NCI-H345 treated with DMSO at 0.1 percent for 48 hours (cell line): ENCODE data around the gene DDR2.
"Not testable (repeated sequence)": the region's sequence is repeated elsewhere in the genome, so short reads cannot be mapped to it uniquely, and the experiment has no call there.

Experiments used
- DNase-seq: peaks from one replicate; lab custom pipeline; 2025; ENCODE audit not compliant: unreplicated experiment; lab: John Stamatoyannopoulos, UW

The DDR2 gene

GRCh38 chr1:162719678-162720077, 87.4 kb downstream of the DDR2 start:
- DNase-seq = no peak

DNA sequence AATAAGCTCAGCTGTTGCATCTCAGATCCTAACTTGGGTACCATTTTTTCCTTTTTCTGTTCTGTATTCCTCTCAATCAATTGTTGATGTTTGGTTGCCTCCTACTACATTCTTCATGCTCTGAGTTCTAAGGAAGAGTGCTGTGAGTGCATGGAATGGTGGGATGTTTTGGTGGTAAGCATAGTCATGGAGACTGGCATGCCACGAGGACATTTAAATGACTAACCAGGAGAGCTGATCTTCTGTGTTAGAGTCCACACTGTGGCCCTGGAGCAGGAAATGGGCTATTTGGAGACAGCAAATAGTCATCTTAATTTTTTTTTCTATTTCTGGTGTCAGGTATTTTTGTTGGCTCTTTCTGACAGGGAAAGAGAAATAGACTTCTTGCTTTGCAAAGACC, 88.7 kb downstream of the DDR2 start:
- no peak for DNase-seq

GRCh38 chr1:162721471-162721870, 89.2 kb downstream of the DDR2 start:
- DNase-seq = no peak

DNA sequence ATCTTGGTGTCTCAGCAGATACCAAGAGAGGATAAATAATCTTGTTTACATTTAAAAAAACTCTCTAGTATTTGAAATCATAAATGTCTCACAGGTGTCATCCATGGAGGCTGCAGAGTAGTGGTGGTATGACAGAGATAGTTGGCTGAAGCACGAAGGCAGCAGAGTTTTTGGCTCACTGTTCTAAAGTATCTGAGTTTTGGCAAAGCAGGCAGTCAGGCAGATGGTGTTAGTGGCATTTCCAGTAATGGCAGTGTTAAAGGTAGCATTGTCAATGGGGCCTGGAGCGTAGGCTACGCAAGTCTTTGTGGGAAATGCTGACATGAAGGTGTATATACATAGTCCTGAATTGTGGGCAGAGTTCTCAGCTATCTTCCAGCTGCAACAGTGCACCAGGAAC, 89.8 kb downstream of the DDR2 start:
- no peak for DNase-seq

DNA sequence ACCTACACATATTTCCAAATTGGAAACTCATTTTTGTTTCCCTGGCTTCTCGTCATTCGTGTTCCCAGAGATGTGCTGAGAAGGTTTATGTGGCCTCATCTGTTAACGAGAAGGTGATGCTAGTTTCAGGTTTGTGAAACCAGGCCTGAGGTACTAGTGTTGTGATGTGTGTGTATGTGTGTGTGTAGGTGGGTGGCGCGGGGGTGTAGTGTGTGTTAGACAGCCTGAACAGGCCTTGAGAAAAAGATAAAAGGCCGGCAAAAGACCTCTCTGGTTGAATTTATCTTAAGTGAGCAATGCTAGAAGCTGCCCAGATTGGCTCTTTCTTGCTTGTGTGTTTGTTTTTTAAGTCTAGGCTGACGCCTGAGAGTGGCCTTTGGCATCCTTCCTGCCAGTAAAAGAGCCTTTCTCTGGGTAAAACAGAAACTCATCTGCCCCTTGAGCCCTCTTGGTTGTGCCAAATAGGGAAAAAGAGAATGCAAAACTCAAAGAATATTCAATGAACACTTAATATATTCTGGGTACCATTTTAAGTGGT, 92.4 kb downstream of the DDR2 start:
- DNase-seq = no peak

DNA sequence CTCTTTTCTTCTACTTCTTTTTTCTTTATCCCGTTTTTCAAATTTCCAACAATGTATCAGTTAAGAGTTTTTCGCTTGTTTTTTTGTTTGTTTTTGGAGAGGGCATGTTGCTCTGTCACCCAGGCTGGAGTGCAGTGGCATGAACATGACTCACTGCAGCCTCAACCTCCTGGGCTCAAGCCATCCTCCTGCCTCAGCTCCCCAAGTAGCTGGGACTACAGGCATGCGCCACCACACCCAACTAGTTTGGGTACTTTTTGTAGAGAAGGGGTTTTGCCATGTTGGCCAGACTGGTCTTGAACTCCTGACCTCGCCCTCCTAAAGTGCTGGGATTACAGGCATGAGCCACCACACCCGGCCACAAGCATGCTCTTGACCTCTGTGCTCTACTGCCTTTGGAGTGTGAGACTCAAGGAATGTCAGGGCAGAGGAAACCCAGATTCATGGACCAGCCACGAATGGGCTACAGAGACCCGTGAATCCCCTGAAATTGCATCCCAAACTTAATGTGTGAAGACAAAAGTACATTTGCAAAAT, 93.1 kb downstream of the DDR2 start:
- DNase-seq = no peak

GRCh38 chr1:162726555-162726954, 94.3 kb downstream of the DDR2 start:
- no peak for DNase-seq

GRCh38 chr1:162727493-162727892, 95.2 kb downstream of the DDR2 start:
- not testable (repeated sequence) for DNase-seq

DNA sequence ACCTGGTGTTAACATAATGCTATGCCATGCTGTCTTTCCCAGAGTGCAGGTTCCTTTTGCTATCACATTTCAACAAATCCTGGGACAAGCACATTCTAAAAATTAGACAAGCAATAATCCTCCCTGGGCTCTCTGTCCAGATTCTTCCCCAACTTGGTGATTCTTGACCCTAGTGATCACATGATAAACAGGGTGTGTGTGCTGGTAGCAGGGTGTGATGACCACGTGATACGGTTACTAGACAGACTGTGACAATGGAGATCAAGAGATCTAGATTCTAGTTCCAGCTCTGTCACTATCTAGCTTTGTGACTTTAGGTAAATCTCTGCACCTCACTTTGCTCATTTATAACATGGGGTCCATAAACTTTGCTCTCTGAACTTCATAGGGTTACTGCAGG, 96.3 kb downstream of the DDR2 start:
- DNase-seq = no peak

DNA sequence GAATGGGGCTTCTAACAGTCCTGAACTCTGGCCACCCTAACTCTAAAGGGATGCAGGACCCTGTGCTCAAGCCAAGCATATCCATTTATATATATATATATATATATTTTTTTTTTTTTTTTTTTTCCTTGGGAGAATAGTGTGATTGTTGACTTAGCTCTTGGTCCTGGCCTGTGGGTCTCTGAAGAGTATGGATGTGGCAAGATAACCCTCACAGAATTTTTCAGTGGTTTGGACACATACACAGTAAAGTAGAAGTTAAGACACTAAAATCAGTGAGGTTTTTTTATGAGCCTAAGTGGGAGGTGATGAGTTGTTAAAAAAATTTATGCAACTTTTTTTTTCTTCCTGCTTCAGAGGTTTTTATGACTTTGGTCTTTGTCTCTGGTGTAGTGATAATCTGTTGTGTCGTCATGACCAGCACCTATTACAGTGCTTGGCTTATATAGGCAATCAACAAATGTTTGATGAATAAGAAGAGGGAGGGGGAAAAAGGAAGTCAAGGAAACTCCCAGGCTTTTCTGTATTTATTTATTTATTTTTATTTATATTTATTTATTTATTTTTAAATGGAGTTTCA, 97.0 kb downstream of the DDR2 start:
- not testable (repeated sequence) for DNase-seq

GRCh38 chr1:162732094-162732493, 99.8 kb downstream of the DDR2 start:
- DNase-seq = no peak

DNA sequence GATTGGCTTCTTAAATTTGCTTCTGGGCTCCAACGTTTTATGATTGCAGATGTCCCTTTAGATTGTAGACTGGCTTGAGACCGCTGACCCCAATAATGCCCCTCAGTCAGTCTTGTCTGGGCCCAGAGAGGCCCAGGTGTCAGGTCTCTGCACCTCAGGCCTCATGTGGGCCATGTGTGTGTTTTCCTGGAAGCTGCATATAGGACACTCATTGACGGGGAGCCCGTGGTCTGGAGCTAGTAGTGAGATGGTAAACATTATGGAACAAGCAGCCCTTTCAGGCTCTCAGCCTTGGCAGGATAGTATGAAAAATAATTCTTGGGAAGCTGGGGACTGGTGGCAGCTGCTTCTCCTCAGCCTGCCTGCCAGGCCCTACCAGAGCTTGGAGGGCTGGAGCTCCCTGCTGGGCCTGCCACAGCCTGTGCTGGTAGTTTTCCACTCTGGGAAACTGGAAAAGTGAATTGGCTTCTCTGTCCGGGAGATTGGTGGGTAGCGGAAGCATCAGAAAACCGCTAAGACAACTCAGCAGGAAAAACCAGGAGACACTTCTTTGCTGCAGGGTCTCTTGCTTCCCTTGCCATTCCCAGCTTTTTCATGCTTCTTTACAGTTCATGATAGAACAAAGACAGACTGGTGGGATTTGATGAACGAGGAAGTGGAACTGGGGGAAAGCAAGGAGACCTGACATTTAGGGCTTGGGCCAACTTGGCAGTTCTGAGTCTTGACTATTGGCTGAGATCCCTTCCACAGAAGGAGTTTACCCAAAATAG, 100.5 kb downstream of the DDR2 start:
- DNase-seq = no peak

DNA sequence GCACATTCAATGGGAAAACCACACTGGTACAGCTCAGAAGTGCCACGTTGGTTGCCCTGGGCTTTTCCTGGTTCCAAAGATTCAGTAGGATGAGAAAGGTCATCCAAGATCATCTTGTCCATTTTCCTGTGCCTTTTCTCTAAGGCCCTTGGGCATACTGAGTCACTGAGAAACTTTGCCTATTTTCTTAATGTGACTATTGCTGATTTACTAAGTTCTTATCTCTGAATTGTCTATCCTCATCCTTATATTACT, 101.0 kb downstream of the DDR2 start:
- DNase-seq = no peak

DNA sequence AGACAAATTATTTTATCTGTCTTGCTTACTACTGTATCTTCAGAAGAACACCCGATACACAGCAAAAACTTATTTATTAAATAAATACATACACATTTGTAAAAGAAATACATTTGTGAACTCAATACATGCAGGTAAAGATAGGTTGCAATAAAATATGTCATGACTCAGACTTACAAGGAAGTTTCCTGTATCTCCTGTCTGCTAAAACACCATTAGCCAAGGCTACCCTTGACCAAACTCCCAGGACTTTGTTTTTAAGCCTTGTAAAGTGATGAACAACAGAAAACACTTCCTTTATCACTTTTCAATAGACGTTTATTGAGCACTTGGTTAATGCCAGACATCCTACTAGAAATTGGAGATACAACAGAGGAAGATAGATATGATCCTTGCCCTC, 101.8 kb downstream of the DDR2 start:
- DNase-seq = no peak

DNA sequence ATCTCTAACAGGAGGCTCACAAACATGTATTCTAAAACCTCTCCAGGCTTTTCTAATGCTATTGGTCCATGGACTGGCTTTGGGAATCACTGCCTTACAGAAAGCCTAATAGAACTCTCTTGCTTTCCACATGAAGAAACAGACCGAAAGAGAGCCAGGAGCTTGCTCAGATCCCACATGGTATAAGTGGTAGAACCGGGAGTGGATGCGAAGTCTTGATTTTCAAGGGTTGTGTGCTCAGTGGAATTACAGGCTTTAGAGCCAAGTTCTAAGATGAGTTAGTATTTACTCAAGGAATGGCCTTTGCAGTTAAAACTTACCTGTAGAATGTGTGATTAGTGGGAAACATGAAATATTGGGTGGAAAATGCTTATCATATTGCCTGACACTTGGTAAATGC, 103.9 kb downstream of the DDR2 start:
- DNase-seq = no peak

GRCh38 chr1:162736633-162737067, 104.4 kb downstream of the DDR2 start:
- DNase-seq = no peak

GRCh38 chr1:162740755-162741154, 108.5 kb downstream of the DDR2 start:
- no peak for DNase-seq

- DNase-seq = no peak
Observed at GRCh38 chr1:162741574-162741973, 109.3 kb downstream of the DDR2 start.

GRCh38 chr1:162746264-162746942, 114.1 kb downstream of the DDR2 start:
- DNase-seq = not testable (repeated sequence)

DNA sequence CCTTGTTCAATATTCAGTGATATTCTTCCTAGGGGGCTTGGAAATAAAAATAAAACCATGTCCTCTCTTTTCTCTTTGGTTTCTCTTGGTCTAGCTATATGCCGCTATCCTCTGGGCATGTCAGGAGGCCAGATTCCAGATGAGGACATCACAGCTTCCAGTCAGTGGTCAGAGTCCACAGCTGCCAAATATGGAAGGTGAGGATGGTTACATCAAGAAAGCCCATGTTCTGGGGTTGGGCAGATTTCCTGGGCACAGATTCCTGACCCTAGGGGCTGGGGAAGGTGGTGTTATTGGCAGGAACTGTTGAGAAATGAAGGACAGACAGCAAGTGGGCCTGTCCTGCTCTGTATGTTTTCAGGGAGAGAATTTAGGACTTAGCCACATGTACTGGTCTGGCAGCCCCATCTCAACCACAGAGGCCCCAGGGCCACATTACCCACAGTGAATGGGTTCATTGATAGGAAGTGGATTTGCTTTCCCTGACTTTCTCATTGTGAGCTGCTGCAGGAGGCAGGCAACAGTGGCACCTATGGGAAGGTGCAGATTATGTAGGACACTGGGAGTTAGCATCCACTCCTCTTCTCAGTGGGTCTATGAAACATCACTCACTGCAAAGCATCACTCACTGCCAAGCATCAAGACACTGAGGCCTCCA, 120.9 kb downstream of the DDR2 start:
- no peak for DNase-seq

GRCh38 chr1:162753998-162754585, 121.8 kb downstream of the DDR2 start:
- DNase-seq = no peak
